ENCODE measurements around the gene LSM4. TPM values are rescaled to one million over a fixed set of nuclear protein-coding genes. Genes with fewer than 3 reads are reported as not detected.
"Not testable (repeated sequence)": the region's sequence is repeated elsewhere in the genome, so short reads cannot be mapped to it uniquely, and the experiment has no call there.

Gene LSM4
- 314 and 393 TPM in 2 replicates for total RNA-seq (2014; rRNA removed; shearing (Covaris generic))

GRCh38 chr19:18322759-18323460, at the start of gene LSM4:
Gene LSM4 (minus strand): TSS chr19:18323076. CDS start chr19:18323020, 56 bp downstream.
- peak; percentile 97 for DNase-seq (ENCODE audit: low read depth)

- no peak for DNase-seq (ENCODE audit: low read depth)
Observed at GRCh38 chr19:18368504-18369222, 45.8 kb upstream of the LSM4 start.

GRCh38 chr19:18366021-18366435, 43.2 kb upstream of the LSM4 start:
- DNase-seq (ENCODE audit: low read depth) = peak; percentile 35

- DNase-seq (ENCODE audit: low read depth) = peak; percentile 99
Observed at GRCh38 chr19:18364826-18365528, 42.1 kb upstream of the LSM4 start.

- not testable (repeated sequence) for DNase-seq (ENCODE audit: low read depth)
Observed at GRCh38 chr19:18364277-18364825, 41.5 kb upstream of the LSM4 start.

- DNase-seq (ENCODE audit: low read depth) = no peak
Observed at GRCh38 chr19:18363787-18364186, 40.9 kb upstream of the LSM4 start.

- no peak for DNase-seq (ENCODE audit: low read depth)
Observed at GRCh38 chr19:18362934-18363542, 40.2 kb upstream of the LSM4 start.

- DNase-seq (ENCODE audit: low read depth) = no peak
Observed at GRCh38 chr19:18361646-18362045, 38.8 kb upstream of the LSM4 start.

- DNase-seq (ENCODE audit: low read depth) = no peak
Observed at GRCh38 chr19:18357041-18357440, 34.2 kb upstream of the LSM4 start.

GRCh38 chr19:18354743-18355142, 31.9 kb upstream of the LSM4 start:
- DNase-seq (ENCODE audit: low read depth) = not testable (repeated sequence)

GRCh38 chr19:18353378-18354005, 30.6 kb upstream of the LSM4 start:
- no peak for DNase-seq (ENCODE audit: low read depth)

GRCh38 chr19:18351544-18351943, 28.7 kb upstream of the LSM4 start:
- DNase-seq (ENCODE audit: low read depth) = no peak

- DNase-seq (ENCODE audit: low read depth) = no peak
Observed at GRCh38 chr19:18350490-18350889, 27.6 kb upstream of the LSM4 start.

GRCh38 chr19:18349524-18350128, 26.8 kb upstream of the LSM4 start:
- DNase-seq (ENCODE audit: low read depth) = peak; percentile 55

GRCh38 chr19:18348818-18349339, 26.0 kb upstream of the LSM4 start:
- DNase-seq (ENCODE audit: low read depth) = not testable (repeated sequence)

- no peak for DNase-seq (ENCODE audit: low read depth)
Observed at GRCh38 chr19:18348171-18348570, 25.3 kb upstream of the LSM4 start.

GRCh38 chr19:18346091-18346490, 23.2 kb upstream of the LSM4 start:
- DNase-seq (ENCODE audit: low read depth) = no peak

GRCh38 chr19:18345296-18345695, 22.4 kb upstream of the LSM4 start:
- DNase-seq (ENCODE audit: low read depth) = no peak

- no peak for DNase-seq (ENCODE audit: low read depth)
Observed at GRCh38 chr19:18344582-18344950, 21.7 kb upstream of the LSM4 start.

- DNase-seq (ENCODE audit: low read depth) = no peak
Observed at GRCh38 chr19:18342090-18342632, 19.3 kb upstream of the LSM4 start.
